Anterior cingulate cortex (tissue), 58 donors: ENCODE measurements around the gene WDR86.
A peak's percentile ranks its signal among the peaks of the same experiment; 100 is the strongest.

Source experiments
- DNase-seq, 58 donors: peaks; one replicate each; lab custom pipeline; 2025; lab: John Stamatoyannopoulos, UW

WDR86 gene

GRCh38 chr7:151440799-151441445, 31.1 kb upstream of the WDR86 start:
- no peak for DNase-seq

DNA sequence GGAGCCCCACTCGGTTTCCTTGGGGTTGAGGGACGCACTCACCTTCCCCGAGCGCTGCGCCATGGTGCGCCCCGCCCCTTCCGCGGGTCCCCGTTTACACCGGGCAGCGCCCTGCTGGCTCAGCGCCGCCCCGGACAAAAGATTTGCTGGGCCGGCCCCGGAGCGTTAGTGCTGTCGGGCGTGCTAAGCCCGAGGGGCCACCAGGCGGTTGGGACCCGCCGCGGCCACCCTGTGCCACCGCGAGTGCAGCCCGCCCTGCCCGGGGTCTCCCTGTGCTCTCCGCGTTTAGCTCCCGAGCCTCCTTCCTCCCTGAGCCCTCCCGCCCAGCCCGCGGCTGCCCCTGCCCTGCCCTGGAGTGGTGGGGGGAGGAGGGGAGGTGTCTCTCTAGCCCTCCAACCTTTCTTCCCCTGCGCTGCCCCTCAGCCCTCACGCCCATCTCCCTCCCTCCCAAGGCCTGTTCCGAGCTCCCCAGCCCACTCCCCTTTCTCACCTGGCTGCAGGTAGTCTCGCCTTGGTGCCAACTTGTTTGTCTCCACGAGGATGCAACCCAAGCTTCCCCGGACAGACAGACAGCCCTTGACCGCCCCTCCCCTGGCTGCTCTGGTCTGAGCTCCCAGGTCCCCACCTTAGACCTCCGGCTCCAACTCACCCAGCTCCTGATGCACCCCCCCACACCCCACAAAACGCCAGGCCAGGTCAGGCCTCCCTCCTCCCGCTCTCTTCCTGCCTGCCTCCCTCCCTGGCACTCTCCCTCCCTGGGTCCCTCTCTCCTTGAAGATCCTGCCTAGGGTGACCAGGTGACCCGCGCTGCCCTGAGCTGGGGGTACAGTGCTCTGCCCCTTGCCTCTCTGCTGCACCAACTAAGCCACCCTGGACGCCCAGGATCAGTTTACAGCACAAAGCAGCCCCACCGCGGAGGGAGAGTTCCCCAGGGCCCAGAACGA, 30.3 kb upstream of the WDR86 start, which contains the start of gene CRYGN:
CRYGN (minus strand) TSS at position 287 of the 944 bp plus-strand sequence; CDS start at position 63, 224 bp downstream.
- DNase-seq, result no peak

- no peak for DNase-seq
Observed at GRCh38 chr7:151438864-151439601, 29.2 kb upstream of the WDR86 start.

DNA sequence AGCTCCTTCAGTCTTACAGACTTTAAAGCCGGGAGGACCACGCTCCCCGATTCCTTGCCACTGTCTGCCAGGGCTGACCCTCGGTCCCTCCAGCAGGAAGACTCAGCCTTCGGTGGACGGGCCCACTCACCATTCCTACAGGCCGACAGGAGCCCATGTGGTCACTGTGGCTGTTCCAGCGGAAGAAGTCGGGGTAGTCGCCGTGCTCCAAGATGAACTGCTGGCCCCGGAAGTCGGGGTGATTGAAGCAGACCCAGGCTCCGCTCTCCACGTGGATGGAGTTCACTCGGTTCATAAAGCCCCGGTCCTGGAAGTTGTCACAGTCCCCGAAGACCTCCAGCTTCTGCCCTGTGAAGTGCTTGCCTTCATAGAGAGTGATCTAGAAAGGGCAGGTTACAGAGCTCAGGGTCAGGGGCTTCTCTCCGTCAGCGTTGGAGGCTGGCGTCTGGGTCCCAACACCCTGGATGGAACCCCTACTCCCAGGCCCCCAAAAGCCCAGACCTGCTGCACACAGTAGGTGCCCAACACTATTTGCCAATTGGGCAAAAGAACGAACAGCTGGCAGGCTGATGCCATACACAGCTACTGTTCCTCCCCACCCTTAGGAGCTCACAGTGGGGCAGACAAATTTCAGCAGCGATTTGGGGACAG, 28.2 kb upstream of the WDR86 start:
- DNase-seq, result no peak

DNA sequence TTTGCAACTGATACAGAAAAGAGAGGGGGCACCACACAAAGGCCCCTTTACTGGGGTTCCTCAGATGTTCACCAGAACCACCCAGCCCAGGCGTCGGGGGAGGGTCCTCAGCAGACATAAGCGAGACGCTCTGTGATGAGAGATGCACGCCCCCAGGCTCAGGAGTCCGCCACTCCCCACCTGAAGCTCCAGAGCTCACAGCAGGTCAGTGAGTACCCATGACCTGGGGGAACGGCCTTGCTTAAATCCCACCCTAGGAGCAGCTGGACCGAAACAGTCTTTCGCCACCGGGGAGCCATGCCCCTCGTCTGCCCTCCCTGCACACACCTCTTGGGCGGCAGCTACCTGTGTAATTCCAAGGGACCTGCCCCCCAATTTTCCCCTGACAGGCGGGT, 27.3 kb upstream of the WDR86 start:
- DNase-seq, result no peak

DNA sequence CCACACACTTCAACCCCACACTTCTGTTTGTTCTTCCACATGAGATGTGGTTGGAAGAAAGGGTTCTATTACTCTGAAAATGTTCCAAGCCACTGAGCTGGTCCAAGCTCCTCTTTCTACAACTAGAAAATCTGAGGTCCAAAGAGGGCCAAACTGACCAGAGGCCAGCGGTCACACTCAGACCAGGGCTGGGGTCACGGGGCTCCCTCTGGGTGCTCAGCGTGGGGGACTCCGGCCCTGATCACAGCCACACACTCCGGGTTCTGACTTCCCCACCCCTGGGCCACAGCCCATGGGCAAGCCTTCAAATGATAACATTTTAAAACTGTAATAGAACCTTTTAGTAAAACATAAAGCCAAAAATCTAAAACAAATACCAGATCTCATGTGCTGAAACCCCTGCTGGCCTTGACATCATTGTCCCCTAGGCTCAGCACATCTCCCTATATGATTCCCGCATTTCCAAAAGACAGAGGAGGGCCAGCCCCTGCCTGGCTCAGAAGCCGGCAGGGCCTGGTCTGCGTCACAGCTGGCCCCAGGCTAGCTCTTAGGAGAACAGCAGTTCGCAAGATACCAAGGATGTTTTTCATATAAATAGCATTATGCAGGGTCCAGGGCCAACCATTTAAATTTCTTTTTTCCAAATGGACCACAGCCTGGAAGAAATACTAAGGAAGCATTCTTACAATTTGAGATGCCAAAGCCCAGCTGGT, 26.8 kb upstream of the WDR86 start:
- DNase-seq, result no peak

DNA sequence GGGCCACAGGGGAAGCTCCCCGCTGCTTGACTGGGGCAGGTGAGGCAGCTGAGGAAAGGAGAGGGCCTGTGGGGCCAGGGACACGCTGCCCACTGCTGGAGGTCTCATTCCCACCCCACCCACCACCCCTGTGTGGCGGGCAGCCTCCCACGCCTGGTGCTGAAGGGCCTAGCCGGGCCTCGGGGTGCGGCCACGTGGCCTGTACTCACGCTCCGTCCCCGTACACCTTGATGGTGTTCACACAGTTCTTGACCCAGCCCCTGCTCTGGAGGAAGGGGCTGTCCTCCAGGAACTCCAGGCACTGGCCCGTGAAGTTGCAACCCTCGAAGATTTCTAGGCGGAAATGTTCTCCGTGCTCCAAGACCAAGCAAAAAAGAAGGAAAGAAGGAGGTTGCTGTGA, 26.1 kb upstream of the WDR86 start:
- DNase-seq, result no peak

- DNase-seq, result peak in 21 of 58 donors; percentile 7 to 60 (median 25)
Observed at GRCh38 chr7:151435103-151435916, 25.5 kb upstream of the WDR86 start.

GRCh38 chr7:151434549-151434948, 24.7 kb upstream of the WDR86 start:
- no peak for DNase-seq

GRCh38 chr7:151433721-151434400, 24.0 kb upstream of the WDR86 start:
- no peak for DNase-seq

- DNase-seq, result no peak
Observed at GRCh38 chr7:151432658-151433521, 23.1 kb upstream of the WDR86 start.

- DNase-seq, result no peak
Observed at GRCh38 chr7:151431768-151432311, 22.0 kb upstream of the WDR86 start.

GRCh38 chr7:151431281-151431767, 21.5 kb upstream of the WDR86 start:
- DNase-seq, result no peak

GRCh38 chr7:151430391-151431205, 20.8 kb upstream of the WDR86 start:
- DNase-seq, result no peak

DNA sequence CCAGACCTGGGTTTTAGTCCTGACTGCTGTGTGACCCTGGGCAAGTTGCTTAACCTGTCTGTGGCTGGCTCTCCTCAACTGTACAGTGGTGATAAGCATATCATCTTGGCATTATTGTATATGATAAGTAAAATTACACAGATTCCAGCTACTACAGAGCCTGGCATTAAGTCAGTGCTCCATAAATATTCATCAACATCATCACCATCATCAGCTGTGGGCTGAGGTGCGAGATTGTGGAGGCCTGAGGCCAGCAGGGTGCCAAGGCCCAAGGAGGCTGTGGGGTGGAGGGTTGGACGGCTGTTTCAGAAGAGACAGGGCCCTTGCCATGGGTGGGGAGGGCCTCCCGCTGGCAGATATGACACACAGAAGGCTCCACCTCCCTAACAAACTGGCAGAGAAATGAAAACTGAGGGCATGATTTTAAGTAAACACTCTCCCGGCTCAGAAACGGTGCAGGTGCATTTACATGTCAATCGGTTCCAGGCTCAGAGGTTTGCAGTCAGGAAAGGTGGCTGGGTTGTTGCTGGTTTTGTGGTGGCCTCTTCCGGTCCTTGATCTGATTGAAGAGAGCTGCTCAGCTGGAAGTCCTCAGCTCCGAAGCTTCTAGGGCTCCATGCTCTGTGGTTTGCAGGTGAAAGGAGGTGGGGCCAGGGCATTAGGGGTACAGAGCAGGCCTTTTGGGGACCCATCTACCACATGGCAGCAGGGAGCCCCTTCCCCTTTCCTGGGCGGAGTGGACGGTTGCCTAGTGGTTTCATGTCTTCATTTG, 19.9 kb upstream of the WDR86 start:
- no peak for DNase-seq
